HepG2 (cell line): ENCODE data around the gene UTP4. TPM values are rescaled to one million over a fixed set of nuclear protein-coding genes. Genes with fewer than 3 reads are reported as not detected.

Experiments used
- BRF2 ChIP-seq: sonication (generic); formaldehyde crosslinking; IDR thresholded peaks from 2 replicates; pipeline ENCODE4 v1.8.1; 2022; ENCODE audit warnings: mild to moderate bottlenecking, missing genetic modification reagents
- ELF1 ChIP-seq: sonication (generic); formaldehyde crosslinking; IDR thresholded peaks from 2 replicates; pipeline ENCODE4 v1.4.0; 2020; ENCODE audit warnings: missing genetic modification reagents
- ELF3 ChIP-seq: IDR thresholded peaks from 2 replicates; pipeline ENCODE4 v1.6.1; 2016; ENCODE audit warnings: missing genetic modification reagents, missing compliant biosample characterization
- HOXA3 ChIP-seq: sonication (generic); formaldehyde crosslinking; IDR thresholded peaks from 2 replicates; pipeline ENCODE4 v1.5.0; 2020; ENCODE audit warnings: missing genetic modification reagents
- NAIF1 ChIP-seq: sonication (generic); formaldehyde crosslinking; IDR thresholded peaks from 2 replicates; pipeline ENCODE4 v1.5.0; 2020; ENCODE audit warnings: mild to moderate bottlenecking, missing genetic modification reagents, borderline replicate concordance
- SIN3A ChIP-seq: IDR thresholded peaks from 2 replicates; pipeline ENCODE4 v1.6.1; 2011; ENCODE audit warnings: low read depth, mild to moderate bottlenecking, control low read depth, low read length, borderline replicate concordance
- SIN3B ChIP-seq: fragments of 150-350 bp; IDR thresholded peaks from 2 replicates; pipeline ENCODE4 v1.6.1; 2014; ENCODE audit warnings: low read length
- SNAPC2 ChIP-seq: sonication (generic); formaldehyde crosslinking; IDR thresholded peaks from 2 replicates; pipeline ENCODE4 v1.8.1; 2022; ENCODE audit warnings: mild to moderate bottlenecking, missing genetic modification reagents
- ZKSCAN8 ChIP-seq: IDR thresholded peaks from 2 replicates; pipeline ENCODE4 v1.6.1; 2016; ENCODE audit warnings: borderline replicate concordance, missing genetic modification reagents, missing compliant biosample characterization
- ZNF251 ChIP-seq: sonication (generic); formaldehyde crosslinking; IDR thresholded peaks from 2 replicates; pipeline ENCODE4 v1.9.0; 2021; ENCODE audit warnings: mild to moderate bottlenecking, missing genetic modification reagents
- ZNF296 ChIP-seq: sonication (generic); formaldehyde crosslinking; conservative IDR thresholded peaks from 2 replicates; pipeline ENCODE4 v1.5.0; 2020; ENCODE audit warnings: mild to moderate bottlenecking, missing genetic modification reagents
- ZNF33A ChIP-seq: sonication (generic); formaldehyde crosslinking; IDR thresholded peaks from 2 replicates; pipeline ENCODE4 v1.5.1; 2020; ENCODE audit warnings: missing genetic modification reagents, mild to moderate bottlenecking, moderate library complexity, borderline replicate concordance
- polyA plus RNA-seq, 8 experiments: library from polyadenylated mRNA; depleted of rRNA in 3 of 8; stranded (reverse) in 7 of 8; unstranded in 1 of 8; fragments of >200 nt; fragmentation: Illumina TruSeq in 4 of 8; extraction: Trizol in 4 of 8; gene quantifications; 2 replicates each; pipeline versions ENCODE4 v1.2.1 to v1.2.3, GENCODE V29; 2011 to 2016; ENCODE audit warnings: low read depth in 4 of 8, missing spikeins in 1 of 8, mixed read lengths in 1 of 8; ENCODE audit not compliant: insufficient read depth in 1 of 8
- total RNA-seq, 5 experiments: library from RNA; depleted of rRNA; stranded (reverse); fragments of >200 nt; fragmentation: Illumina TruSeq; extraction: Trizol; gene quantifications; 2 replicates each; pipeline ENCODE4 v1.2.3, GENCODE V29; 2016; ENCODE audit warnings: low read depth in 1 of 5
- TF ChIP-seq, protein P1 (sequence below): sonication (generic); formaldehyde crosslinking; IDR thresholded peaks from one replicate; pipeline ENCODE4 v1.5.1; 2020; ENCODE audit warnings: mild to moderate bottlenecking, missing genetic modification reagents; ENCODE audit errors: not compliant biosample characterization
- TF ChIP-seq, protein P2 (sequence below): sonication (generic); formaldehyde crosslinking; IDR thresholded peaks from 2 replicates; pipeline ENCODE4 v1.4.0; 2020; ENCODE audit warnings: low read depth, mild to moderate bottlenecking, missing genetic modification reagents
- TF ChIP-seq, protein P3 (sequence below): sonication (generic); formaldehyde crosslinking; IDR thresholded peaks from 2 replicates; pipeline ENCODE4 v1.8.1; 2023; ENCODE audit warnings: mild to moderate bottlenecking, moderate library complexity, missing genetic modification reagents

The UTP4 gene
- total and polyA plus RNA-seq, 2 of the 13 experiments (the other 11 are each of a cell fraction or from before 2014, with no cell fraction given): 30.0 to 85.8 TPM

GRCh38 chr16:69131167-69131838 is 1.1 kb upstream of the UTP4 start (continued):
- TF ChIP-seq, protein P1, sequence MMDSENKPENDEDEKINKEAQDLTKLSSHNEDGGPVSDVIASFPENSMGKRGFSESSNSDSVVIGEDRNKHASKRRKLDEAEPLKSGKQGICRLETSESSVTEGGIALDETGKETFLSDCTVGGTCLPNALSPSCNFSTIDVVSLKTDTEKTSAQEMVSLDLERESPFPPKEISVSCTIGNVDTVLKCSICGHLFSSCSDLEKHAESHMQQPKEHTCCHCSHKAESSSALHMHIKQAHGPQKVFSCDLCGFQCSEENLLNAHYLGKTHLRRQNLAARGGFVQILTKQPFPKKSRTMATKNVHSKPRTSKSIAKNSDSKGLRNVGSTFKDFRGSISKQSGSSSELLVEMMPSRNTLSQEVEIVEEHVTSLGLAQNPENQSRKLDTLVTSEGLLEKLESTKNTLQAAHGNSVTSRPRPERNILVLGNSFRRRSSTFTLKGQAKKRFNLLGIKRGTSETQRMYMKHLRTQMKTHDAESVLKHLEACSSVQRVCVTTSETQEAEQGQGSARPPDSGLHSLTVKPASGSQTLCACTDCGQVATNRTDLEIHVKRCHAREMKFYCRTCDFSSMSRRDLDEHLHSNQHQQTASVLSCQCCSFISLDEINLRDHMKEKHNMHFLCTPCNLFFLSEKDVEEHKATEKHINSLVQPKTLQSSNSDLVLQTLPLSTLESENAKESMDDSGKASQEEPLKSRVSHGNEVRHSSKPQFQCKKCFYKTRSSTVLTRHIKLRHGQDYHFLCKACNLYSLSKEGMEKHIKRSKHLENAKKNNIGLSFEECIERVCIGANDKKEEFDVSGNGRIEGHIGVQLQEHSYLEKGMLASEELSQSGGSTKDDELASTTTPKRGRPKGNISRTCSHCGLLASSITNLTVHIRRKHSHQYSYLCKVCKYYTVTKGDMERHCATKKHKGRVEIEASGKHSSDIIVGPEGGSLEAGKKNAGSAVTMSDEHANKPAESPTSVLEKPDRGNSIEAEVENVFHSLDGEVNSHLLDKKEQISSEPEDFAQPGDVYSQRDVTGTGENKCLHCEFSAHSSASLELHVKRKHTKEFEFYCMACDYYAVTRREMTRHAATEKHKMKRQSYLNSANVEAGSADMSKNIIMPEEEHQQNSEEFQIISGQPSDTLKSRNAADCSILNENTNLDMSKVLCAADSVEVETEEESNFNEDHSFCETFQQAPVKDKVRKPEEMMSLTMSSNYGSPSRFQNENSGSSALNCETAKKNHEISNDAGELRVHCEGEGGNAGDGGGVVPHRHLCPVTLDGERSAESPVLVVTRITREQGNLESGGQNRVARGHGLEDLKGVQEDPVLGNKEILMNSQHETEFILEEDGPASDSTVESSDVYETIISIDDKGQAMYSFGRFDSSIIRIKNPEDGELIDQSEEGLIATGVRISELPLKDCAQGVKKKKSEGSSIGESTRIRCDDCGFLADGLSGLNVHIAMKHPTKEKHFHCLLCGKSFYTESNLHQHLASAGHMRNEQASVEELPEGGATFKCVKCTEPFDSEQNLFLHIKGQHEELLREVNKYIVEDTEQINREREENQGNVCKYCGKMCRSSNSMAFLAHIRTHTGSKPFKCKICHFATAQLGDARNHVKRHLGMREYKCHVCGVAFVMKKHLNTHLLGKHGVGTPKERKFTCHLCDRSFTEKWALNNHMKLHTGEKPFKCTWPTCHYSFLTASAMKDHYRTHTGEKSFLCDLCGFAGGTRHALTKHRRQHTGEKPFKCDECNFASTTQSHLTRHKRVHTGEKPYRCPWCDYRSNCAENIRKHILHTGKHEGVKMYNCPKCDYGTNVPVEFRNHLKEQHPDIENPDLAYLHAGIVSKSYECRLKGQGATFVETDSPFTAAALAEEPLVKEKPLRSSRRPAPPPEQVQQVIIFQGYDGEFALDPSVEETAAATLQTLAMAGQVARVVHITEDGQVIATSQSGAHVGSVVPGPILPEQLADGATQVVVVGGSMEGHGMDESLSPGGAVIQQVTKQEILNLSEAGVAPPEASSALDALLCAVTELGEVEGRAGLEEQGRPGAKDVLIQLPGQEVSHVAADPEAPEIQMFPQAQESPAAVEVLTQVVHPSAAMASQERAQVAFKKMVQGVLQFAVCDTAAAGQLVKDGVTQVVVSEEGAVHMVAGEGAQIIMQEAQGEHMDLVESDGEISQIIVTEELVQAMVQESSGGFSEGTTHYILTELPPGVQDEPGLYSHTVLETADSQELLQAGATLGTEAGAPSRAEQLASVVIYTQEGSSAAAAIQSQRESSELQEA (CRISPR knock-in tag): no peak
- TF ChIP-seq ZNF251 (CRISPR knock-in tag) (no peak), ZKSCAN8 (CRISPR knock-in tag) (no peak), SIN3A (no peak), ELF3 (CRISPR knock-in tag) (no peak), BRF2 (CRISPR knock-in tag) (no peak), ELF1 (CRISPR knock-in tag) (no peak), ZNF296 (CRISPR knock-in tag) (no peak), SIN3B (no peak), NAIF1 (no peak), SNAPC2 (CRISPR knock-in tag) (no peak), ZNF33A (CRISPR knock-in tag) (no peak), HOXA3 (CRISPR knock-in tag) (0 out of 2 replicates have a peak, but pooled peaks have one; percentile 13)
- TF ChIP-seq, protein P2, sequence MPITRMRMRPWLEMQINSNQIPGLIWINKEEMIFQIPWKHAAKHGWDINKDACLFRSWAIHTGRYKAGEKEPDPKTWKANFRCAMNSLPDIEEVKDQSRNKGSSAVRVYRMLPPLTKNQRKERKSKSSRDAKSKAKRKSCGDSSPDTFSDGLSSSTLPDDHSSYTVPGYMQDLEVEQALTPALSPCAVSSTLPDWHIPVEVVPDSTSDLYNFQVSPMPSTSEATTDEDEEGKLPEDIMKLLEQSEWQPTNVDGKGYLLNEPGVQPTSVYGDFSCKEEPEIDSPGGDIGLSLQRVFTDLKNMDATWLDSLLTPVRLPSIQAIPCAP (CRISPR knock-in tag): no peak
- TF ChIP-seq, protein P3, sequence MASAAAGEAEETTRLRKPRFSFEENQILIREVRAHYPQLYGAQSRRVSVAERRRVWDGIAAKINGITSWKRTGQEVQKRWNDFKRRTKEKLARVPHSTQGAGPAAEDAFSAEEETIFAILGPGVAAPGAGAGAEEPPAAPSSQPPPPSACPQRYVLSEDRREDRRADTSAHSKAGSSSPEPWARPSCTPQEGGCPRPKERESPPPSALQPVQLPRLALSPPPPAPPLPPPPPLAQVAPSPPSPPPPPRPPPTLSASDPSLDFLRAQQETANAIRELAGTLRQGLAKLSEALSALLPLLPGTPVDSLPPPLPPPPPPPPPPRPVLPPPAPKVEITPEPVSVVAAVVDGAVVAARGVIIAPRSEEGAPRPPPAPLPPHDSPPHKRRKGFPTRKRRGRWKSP: 0 out of 2 replicates have a peak, but pooled peaks have one; percentile 55
